ENCODE data around the gene EME1. TPM values are rescaled to one million over a fixed set of nuclear protein-coding genes. Genes with fewer than 3 reads are reported as not detected.
A peak's percentile ranks its signal among the peaks of the same experiment; 100 is the strongest.
"Not testable (repeated sequence)": the region's sequence is repeated elsewhere in the genome, so short reads cannot be mapped to it uniquely, and the experiment has no call there.

Gene EME1
- total RNA-seq, result 0.62 and 0.68 TPM in 2 replicates
- polyA plus RNA-seq (2012), result 0.88 TPM

GRCh38 chr17:50372758-50373556 is at the start of gene EME1, which contains the start of gene MRPL27:
TSS of gene EME1 (plus strand) at chr17:50373229. CDS start at chr17:50375209, 1,980 bp downstream.
TSS of gene MRPL27 (minus strand) at chr17:50373184. CDS start at chr17:50373170, 14 bp downstream.
- DNase-seq (ENCODE audit: low read depth), result peak; percentile 91

- DNase-seq (ENCODE audit: low read depth), result no peak
These were observed 47.1 kb upstream of the EME1 start for GRCh38 chr17:50325906-50326305.

- DNase-seq (ENCODE audit: low read depth), result no peak
These were observed 46.1 kb upstream of the EME1 start for GRCh38 chr17:50326831-50327364.

GRCh38 chr17:50328363-50329325 is 44.4 kb upstream of the EME1 start:
- DNase-seq (ENCODE audit: low read depth), result no peak

GRCh38 chr17:50329716-50330115 is 43.3 kb upstream of the EME1 start:
- no peak for DNase-seq (ENCODE audit: low read depth)

- peak; percentile 58 for DNase-seq (ENCODE audit: low read depth)
These were observed 42.8 kb upstream of the EME1 start for GRCh38 chr17:50330151-50330775.

- DNase-seq (ENCODE audit: low read depth), result peak; percentile 77
These were observed 41.8 kb upstream of the EME1 start for GRCh38 chr17:50331085-50331791.

- peak; percentile 54 for DNase-seq (ENCODE audit: low read depth)
These were observed 40.8 kb upstream of the EME1 start for GRCh38 chr17:50332196-50332595.

- DNase-seq (ENCODE audit: low read depth), result not testable (repeated sequence)
These were observed 39.6 kb upstream of the EME1 start for GRCh38 chr17:50333291-50334057.

- DNase-seq (ENCODE audit: low read depth), result no peak
These were observed 35.1 kb upstream of the EME1 start for GRCh38 chr17:50337956-50338355.

- no peak for DNase-seq (ENCODE audit: low read depth)
These were observed 34.4 kb upstream of the EME1 start for GRCh38 chr17:50338645-50339044.

GRCh38 chr17:50339381-50339780 is 33.6 kb upstream of the EME1 start:
- no peak for DNase-seq (ENCODE audit: low read depth)

GRCh38 chr17:50344731-50345365 is 28.2 kb upstream of the EME1 start:
- DNase-seq (ENCODE audit: low read depth), result no peak

- peak; percentile 80 for DNase-seq (ENCODE audit: low read depth)
These were observed 27.4 kb upstream of the EME1 start, which contains the start of gene XYLT2 for GRCh38 chr17:50345432-50346312. TSS of gene XYLT2 (plus strand) at chr17:50346126. CDS start at chr17:50346141, 15 bp downstream.

GRCh38 chr17:50346313-50347116 is 26.5 kb upstream of the EME1 start:
- DNase-seq (ENCODE audit: low read depth), result peak; percentile 39

GRCh38 chr17:50347117-50347893 is 25.7 kb upstream of the EME1 start:
- no peak for DNase-seq (ENCODE audit: low read depth)

Data from myocyte (in vitro differentiated cells).